HCT116 (cell line): ENCODE results near the gene MAPKAP1. TPM values are rescaled to one million over a fixed set of nuclear protein-coding genes. Genes with fewer than 3 reads are reported as not detected.

ENCODE experiments used
- ATAC-seq: fragments of 200-7000 bp; cut with Tn5 transposase; 2 replicates; pipeline ENCODE4 v1.9.1; 2020; ENCODE audit warnings: mild to moderate bottlenecking, moderate library complexity
- BruUV-seq: library from RNA; stranded (reverse); fragments of 400-500 nt; replicated peaks from 2 replicates; lab custom pipeline; 2021; lab: Mats Ljungman, UMichigan
- CTCF ChIA-PET: fragments of 300-600 bp; sonication (Branson Sonifier 250); formaldehyde crosslinking; loops from one replicate; lab custom pipeline; 2021; ENCODE audit warnings: antibody characterized with exemption; lab: Charles Lee
- POLR2A ChIA-PET: fragments of 300-600, 350-600 bp; sonication (Branson Sonifier 250); formaldehyde crosslinking; loops from one replicate; lab custom pipeline; 2021; ENCODE audit warnings: antibody characterized with exemption; lab: Charles Lee
- RAD21 ChIA-PET, 2 experiments: fragments of 300-600 bp; sonication (Branson Sonifier 250); formaldehyde crosslinking; loops; one replicate each; lab custom pipeline; 2023; ENCODE audit warnings: low total read pairs in 2 of 2; ENCODE audit not compliant: uncharacterized antibody in 2 of 2, unreplicated experiment in 2 of 2, low non-redundant PET in 1 of 2; lab: Charles Lee
- DNase-seq: peaks from one replicate; pipeline ENCODE4 v3.0.0-alpha.2; 2010; ENCODE audit warnings: low read depth, low spot score
- H2AFZ ChIP-seq: fragments of 200-600 bp; shearing (Covaris generic), sonication (generic); 2 replicates; pipeline ENCODE4 v1.6.1; 2017; ENCODE audit warnings: low read depth, mixed run types, mixed read lengths, antibody characterized with exemption, low read length; ENCODE audit not compliant: poor library complexity, severe bottlenecking
- H3K27ac ChIP-seq: 2 replicates; pipeline ENCODE4 v1.5.1; 2012; ENCODE audit warnings: low read depth, low read length
- H3K27me3 ChIP-seq: fragments of 200-600 bp; sonication (generic); 2 replicates; pipeline ENCODE4 v1.6.1; 2016; ENCODE audit warnings: mixed run types, low read length, mixed read lengths; ENCODE audit not compliant: insufficient read depth
- H3K36me3 ChIP-seq, 2 experiments: fragments of 200-500 bp in 1 of 2; fragments of 200-600 bp in 1 of 2; sonication (Bioruptor generic) in 1 of 2; sonication (generic) in 1 of 2; 2 replicates each; pipeline versions ENCODE4 v1.5.1 to v1.6.1; 2014 to 2016; ENCODE audit warnings: low read length in 2 of 2, inconsistent platforms in 1 of 2, mixed read lengths in 1 of 2, mixed run types in 1 of 2; ENCODE audit not compliant: insufficient read depth in 2 of 2, control insufficient read depth in 1 of 2
- H3K4me1 ChIP-seq, 2 experiments: fragments of 200-600 bp in 1 of 2; sonication (generic) in 1 of 2; 2 replicates each; pipeline versions ENCODE4 v1.5.1 to v1.6.1; 2012 to 2017; ENCODE audit warnings: low read length in 2 of 2, inconsistent platforms in 1 of 2, mild to moderate bottlenecking in 1 of 2, mixed read lengths in 1 of 2, mixed run types in 1 of 2, moderate library complexity in 1 of 2; ENCODE audit not compliant: insufficient read depth in 2 of 2, control insufficient read depth in 1 of 2
- H3K4me2 ChIP-seq: fragments of 200-600 bp; sonication (generic); 2 replicates; pipeline ENCODE4 v1.6.1; 2017; ENCODE audit warnings: mixed run types, low read length, mixed read lengths
- H3K4me3 ChIP-seq, 2 experiments: fragments of 200-600 bp in 1 of 2; sonication (generic) in 1 of 2; replicated peaks in 1 of 2; 2 replicates each; pipeline ENCODE4 v1.5.1; 2011 to 2016; ENCODE audit warnings: low read length in 2 of 2, control low read depth in 1 of 2, low read depth in 1 of 2, mild to moderate bottlenecking in 1 of 2, mixed read lengths in 1 of 2, mixed run types in 1 of 2
- H3K79me2 ChIP-seq: fragments of 200-600 bp; sonication (generic); 2 replicates; pipeline ENCODE4 v1.6.1; 2017; ENCODE audit warnings: mild to moderate bottlenecking, mixed run types, low read length, moderate library complexity, mixed read lengths; ENCODE audit not compliant: insufficient read depth
- H3K9ac ChIP-seq: fragments of 200-600 bp; sonication (generic); 2 replicates; pipeline ENCODE4 v1.6.1; 2016; ENCODE audit warnings: low read length, mixed read lengths
- H3K9me2 ChIP-seq: fragments of 200-600 bp; sonication (generic), shearing (Covaris generic); 2 replicates; pipeline ENCODE4 v1.6.1; 2017; ENCODE audit warnings: mixed run types, mild to moderate bottlenecking, moderate library complexity; ENCODE audit not compliant: insufficient read depth
- H3K9me3 ChIP-seq, 2 experiments: fragments of 200-500 bp in 1 of 2; fragments of 200-600 bp in 1 of 2; sonication (Bioruptor generic) in 1 of 2; sonication (generic) in 1 of 2; 2 replicates each; pipeline ENCODE4 v1.6.1; 2014 to 2017; ENCODE audit warnings: low read length in 2 of 2, mixed read lengths in 2 of 2, inconsistent platforms in 1 of 2, low read depth in 1 of 2, mild to moderate bottlenecking in 1 of 2, mixed run types in 1 of 2, moderate library complexity in 1 of 2; ENCODE audit not compliant: control insufficient read depth in 1 of 2, insufficient read depth in 1 of 2
- H4K20me1 ChIP-seq: fragments of 200-600 bp; sonication (generic), shearing (Covaris generic); 2 replicates; pipeline ENCODE4 v1.6.1; 2017; ENCODE audit warnings: mixed run types, mild to moderate bottlenecking, moderate library complexity; ENCODE audit not compliant: insufficient read depth
- CTCF ChIP-seq, 3 experiments: fragments of 200-600 bp in 1 of 3; sonication (generic) in 1 of 3; IDR thresholded peaks in 2 of 3; conservative IDR thresholded peaks in 1 of 3; 2 replicates each; pipeline ENCODE4 v1.5.1; 2012 to 2017; ENCODE audit warnings: low read depth in 2 of 3, low read length in 2 of 3, antibody characterized with exemption in 1 of 3, borderline replicate concordance in 1 of 3, control low read depth in 1 of 3, mild to moderate bottlenecking in 1 of 3, mixed read lengths in 1 of 3, mixed run types in 1 of 3, moderate library complexity in 1 of 3; ENCODE audit not compliant: insufficient read depth in 1 of 3
- ELF1 ChIP-seq: IDR thresholded peaks from 2 replicates; pipeline ENCODE4 v1.6.1; 2012; ENCODE audit warnings: low read depth, borderline replicate concordance
- EZH2 ChIP-seq: fragments of 200-600 bp; sonication (generic); IDR thresholded peaks from 2 replicates; pipeline ENCODE4 v1.6.1; 2017; ENCODE audit warnings: antibody characterized with exemption, mixed run types
- EZH2phosphoT487 ChIP-seq: fragments of 200-600 bp; IDR thresholded peaks from 2 replicates; pipeline ENCODE4 v1.6.1; 2018; ENCODE audit warnings: antibody characterized with exemption, borderline replicate concordance
- FOSL1 ChIP-seq: IDR thresholded peaks from 2 replicates; pipeline ENCODE4 v1.6.1; 2012; ENCODE audit warnings: low read depth
- SIN3A ChIP-seq: IDR thresholded peaks from 2 replicates; pipeline ENCODE4 v1.6.1; 2012; ENCODE audit warnings: low read depth
- SP1 ChIP-seq: IDR thresholded peaks from 2 replicates; pipeline ENCODE4 v1.6.1; 2012; ENCODE audit warnings: low read depth
- TCF7L2 ChIP-seq: IDR thresholded peaks from 2 replicates; pipeline ENCODE4 v1.7.0; 2011; ENCODE audit warnings: borderline replicate concordance, inconsistent platforms; ENCODE audit not compliant: insufficient read depth, insufficient read length; ENCODE audit errors: extremely low read depth
- YY1 ChIP-seq: IDR thresholded peaks from 2 replicates; pipeline ENCODE4 v1.6.1; 2011; ENCODE audit warnings: low read length, low read depth, moderate library complexity, mild to moderate bottlenecking; ENCODE audit not compliant: insufficient replicate concordance; ENCODE audit errors: extremely low read depth
- ZFX ChIP-seq: fragments of 450-650 bp; IDR thresholded peaks from 2 replicates; pipeline ENCODE4 v1.6.1; 2017
- ZNF274 ChIP-seq: fragments of 200-500 bp; sonication (Bioruptor generic); IDR thresholded peaks from 2 replicates; pipeline ENCODE4 v1.6.1; 2014; ENCODE audit warnings: mild to moderate bottlenecking, low read depth, low read length, inconsistent platforms
- intact Hi-C: fragments of 100-400 bp; cut with micrococcal nuclease; formaldehyde crosslinking; loops from 2 replicates; pipeline ENCODE4 v1.10.0; 2022
- total RNA-seq: library from RNA; stranded (reverse); gene quantifications from one replicate; pipeline ENCODE4 v1.2.1, GENCODE V29; 2021; ENCODE audit not compliant: unreplicated experiment
- TF ChIP-seq, protein P1 (sequence below): IDR thresholded peaks from 2 replicates; pipeline ENCODE4 v1.6.1; 2012; ENCODE audit warnings: low read depth

Gene MAPKAP1
- total RNA-seq, 1 experiment from 2014 or later: 72.5 TPM

DNA sequence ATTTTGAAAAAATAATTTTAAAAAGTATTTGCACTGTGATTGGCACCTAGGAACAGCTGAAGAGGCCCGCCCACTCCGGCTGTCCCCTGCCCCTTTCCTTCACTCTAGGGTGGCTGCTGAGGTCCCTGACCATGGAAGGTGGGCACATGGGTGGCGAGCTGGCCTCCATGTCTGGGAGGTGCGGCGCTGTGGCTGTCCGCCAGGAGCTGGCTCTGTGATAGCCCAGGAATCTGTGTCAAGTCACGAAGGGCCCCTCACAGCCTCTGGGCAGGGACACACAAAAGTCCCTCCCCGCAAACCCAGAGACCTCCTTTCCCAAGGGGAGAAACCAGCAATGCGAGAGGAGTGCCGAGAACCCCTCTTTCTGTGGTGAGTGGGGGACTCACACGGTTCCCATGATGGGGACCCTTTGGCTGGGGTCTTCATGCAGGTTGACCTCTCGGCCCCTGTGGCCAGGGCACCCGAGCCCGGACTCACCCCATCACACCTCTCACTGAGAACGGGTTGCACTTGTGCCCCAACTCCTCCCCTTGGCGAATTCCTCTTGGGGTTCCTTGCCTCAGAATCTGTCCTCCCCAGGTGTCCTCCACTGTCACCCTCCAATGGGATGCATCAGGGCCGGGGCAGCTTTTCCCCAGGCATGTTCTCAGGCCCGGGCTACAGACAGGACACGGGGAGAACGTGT lies 277.4 kb downstream of the MAPKAP1 start:
- ChIA-PET RAD21 (no interaction called here), CTCF (no interaction called here)
- no peak overlapping the region for H3K9ac ChIP-seq

More for the DNA sequence above, 277.4 kb downstream of the MAPKAP1 start:
- Histone ChIP-seq H2AFZ (no peak overlapping the region), H3K4me3 (no peak overlapping the region), H3K4me2 (no peak overlapping the region), H3K27ac (no peak overlapping the region), H3K9me3 (no peaks in the 10 kb centered on the region), H3K36me3 (no peaks in the 10 kb centered on the region), H3K27me3 (no peaks in the 10 kb centered on the region), H3K79me2 (no peaks in the 10 kb centered on the region), H3K9me2 (no peaks in the 10 kb centered on the region), H3K4me1 (peaks cover 7 to 25% of the 10 kb centered on the region in 2 experiments; a peak in 3 of 4 replicates), H4K20me1 (no peaks in the 10 kb centered on the region)
- no TSS peak for BruUV-seq
- POLR2A ChIA-PET: no interaction called here
- intact Hi-C loops: loop anchor here (5.0 kb wide), 1 partner anchor 798 kb away; no protein-coding TSS in a partner anchor
- no peak for ATAC-seq
- no peak for TF ChIP-seq YY1
- no peak for TF ChIP-seq EZH2
- TF ChIP-seq ZNF274: no peak
- TF ChIP-seq CTCF (IDR thresholded peaks at IDR 0.05 in 2 of 3, conservative IDR thresholded peaks at IDR 0.05 in 1 of 3; ENCODE audit: borderline replicate concordance in 1 of 3, insufficient read depth in 1 of 3, low read depth in 2 of 3, low read length in 2 of 3): no peak
- TF ChIP-seq EZH2phosphoT487: no peak
- no peak for TF ChIP-seq FOSL1
- no peak for TF ChIP-seq SP1
- TF ChIP-seq TCF7L2: no peak
- TF ChIP-seq ZFX: no peak
- TF ChIP-seq, protein P1, sequence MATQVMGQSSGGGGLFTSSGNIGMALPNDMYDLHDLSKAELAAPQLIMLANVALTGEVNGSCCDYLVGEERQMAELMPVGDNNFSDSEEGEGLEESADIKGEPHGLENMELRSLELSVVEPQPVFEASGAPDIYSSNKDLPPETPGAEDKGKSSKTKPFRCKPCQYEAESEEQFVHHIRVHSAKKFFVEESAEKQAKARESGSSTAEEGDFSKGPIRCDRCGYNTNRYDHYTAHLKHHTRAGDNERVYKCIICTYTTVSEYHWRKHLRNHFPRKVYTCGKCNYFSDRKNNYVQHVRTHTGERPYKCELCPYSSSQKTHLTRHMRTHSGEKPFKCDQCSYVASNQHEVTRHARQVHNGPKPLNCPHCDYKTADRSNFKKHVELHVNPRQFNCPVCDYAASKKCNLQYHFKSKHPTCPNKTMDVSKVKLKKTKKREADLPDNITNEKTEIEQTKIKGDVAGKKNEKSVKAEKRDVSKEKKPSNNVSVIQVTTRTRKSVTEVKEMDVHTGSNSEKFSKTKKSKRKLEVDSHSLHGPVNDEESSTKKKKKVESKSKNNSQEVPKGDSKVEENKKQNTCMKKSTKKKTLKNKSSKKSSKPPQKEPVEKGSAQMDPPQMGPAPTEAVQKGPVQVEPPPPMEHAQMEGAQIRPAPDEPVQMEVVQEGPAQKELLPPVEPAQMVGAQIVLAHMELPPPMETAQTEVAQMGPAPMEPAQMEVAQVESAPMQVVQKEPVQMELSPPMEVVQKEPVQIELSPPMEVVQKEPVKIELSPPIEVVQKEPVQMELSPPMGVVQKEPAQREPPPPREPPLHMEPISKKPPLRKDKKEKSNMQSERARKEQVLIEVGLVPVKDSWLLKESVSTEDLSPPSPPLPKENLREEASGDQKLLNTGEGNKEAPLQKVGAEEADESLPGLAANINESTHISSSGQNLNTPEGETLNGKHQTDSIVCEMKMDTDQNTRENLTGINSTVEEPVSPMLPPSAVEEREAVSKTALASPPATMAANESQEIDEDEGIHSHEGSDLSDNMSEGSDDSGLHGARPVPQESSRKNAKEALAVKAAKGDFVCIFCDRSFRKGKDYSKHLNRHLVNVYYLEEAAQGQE: no peak
- TF ChIP-seq ELF1: no peak
- TF ChIP-seq SIN3A: no peak
- no peak for DNase-seq
